HG02840 (cell line): Measurements from ENCODE around the gene RAI1.

ENCODE experiments used
- ATAC-seq: cut with Tn5 transposase; IDR thresholded peaks from one replicate; pipeline ENCODE4 v1.9.1; 2021; ENCODE audit warnings: mild to moderate bottlenecking, moderate library complexity, moderate number of reproducible peaks; ENCODE audit not compliant: unreplicated experiment, low FRiP score

Gene RAI1

DNA sequence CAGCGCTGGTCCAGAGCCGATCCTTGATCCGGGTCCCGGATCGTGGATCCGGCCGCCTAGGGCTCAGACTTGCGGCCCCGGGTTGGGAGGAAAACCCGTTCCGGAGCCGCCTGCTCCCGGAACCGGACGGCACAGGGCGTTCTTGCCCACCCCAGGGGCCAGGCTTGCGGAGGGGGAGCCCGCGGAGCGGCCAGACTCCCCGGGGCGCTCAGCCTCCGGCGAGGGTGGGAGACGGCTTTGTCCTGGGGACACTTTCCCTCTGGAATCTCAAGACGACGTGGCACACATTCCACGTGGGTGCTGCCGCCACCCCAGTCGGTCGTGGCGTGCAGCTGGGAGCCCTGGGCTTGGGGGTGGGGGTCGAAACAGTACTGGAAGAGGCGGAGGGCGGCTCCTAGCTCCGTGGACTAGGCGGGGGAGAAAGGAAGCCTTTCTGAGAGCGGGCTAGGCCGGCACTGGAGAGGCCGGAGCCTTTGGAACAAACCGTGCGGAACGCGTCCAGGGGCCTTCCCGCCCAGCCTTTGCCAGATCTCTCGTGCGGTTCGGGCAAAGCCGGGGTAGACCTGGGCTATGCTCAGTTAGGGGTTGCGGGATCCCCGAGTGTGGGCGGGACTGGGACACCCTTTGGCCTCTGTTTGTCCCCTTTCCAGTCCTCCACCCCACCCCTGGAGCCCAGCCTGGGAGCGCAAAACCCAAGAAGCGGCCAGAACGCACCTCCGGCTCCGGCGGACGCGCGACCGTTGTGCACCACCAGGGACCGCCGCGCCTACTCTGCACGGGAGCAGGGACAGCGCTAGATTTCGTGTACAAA lies 129.0 kb downstream of the RAI1 start:
- ATAC-seq, result no peak

DNA sequence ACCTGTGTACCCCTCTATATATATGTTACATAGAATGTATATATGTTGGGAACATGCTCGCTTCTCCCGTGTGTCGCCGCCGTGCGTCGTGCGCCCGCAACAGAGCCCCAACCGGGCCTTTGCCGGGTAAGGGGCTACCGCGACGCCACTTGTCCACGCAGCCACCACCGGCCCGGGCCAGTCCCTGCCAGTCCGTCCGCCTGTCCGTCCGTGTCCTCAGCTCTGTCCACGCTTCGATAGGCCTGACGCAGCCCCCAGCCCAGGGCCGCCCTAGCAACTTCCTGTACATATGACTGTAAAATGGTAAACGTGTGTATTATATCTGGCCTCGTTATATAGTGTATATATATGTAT lies 129.6 kb downstream of the RAI1 start:
- ATAC-seq, result no peak

DNA sequence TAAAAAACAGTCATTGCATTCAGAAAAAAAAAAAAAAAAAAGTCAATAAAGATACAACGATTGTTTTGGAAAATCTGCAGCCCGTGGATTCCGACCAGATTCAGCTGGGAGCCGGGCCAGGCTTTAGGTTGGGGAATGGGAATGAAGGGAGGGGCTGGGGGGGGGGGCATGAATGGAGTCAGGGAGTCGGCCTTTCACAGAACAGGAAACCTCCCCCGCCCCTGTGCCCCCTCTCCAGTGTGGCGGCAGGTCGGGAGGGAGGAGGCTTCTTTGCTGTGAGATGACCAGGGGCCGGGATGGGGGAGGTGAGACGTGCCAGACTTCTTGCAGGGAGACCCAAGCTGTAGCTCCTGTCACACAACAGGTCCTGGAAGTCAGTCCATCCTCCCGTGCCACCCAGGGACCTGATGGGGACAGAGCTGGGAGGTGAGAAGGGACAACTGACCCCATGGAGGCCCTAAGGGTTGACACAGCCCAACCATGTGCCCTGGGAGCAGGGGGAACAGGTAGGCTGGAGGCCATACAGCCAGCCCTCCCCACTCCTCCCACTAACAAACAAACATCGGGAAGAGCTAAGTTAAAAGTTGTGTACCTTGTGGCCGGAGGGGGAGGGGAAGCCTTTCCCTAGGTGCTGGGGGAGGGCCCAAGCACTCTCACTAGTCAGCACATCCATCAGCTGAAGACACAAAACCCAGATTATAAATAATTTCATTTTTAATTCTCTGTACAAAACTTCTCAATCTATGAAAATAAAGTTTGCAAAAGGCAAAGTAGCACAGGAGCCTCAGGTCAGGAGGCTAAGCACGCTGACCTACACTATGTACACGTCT lies 130.3 kb downstream of the RAI1 start:
- no peak for ATAC-seq

DNA sequence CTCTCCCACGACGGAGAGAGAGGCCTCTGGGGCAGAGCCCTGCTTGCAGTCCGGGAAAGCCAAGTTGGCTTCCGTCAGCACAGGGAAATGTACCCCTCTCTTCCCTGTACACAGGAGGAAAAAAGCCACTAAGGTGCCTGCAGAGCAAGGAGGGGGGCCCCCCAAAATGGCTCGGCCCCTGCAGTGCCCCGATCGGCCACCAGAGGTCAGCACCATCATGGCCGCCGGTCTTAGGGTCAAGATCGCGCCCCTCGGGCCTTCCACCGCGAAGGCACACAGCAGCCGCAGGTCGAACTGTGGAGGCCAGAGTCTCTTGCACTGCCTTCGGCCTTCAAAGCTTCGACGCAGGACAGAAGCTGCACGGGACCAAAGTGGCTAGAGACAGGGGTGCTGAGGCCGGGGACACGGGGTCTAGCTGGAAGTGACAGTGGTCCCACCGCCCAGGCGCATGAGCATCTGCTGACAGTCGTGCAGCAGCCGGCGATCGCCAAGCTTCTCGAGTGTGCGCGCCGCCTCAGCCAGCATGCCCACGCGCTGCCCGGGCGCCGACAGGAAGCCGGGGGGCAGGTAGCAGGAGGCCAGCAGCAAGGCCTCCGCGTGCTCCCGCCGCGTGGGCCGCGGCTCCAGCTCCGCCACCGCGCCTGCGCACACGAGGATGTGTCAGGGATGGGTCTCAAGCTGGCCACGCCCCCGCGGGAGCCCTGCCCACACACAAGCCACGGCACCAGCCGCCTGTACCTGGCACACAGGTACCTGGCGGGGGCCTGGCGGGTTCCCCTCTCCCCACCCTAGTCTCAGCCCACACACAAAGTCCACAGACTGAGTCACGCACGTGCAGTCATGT lies 131.2 kb downstream of the RAI1 start:
- no peak for ATAC-seq

DNA sequence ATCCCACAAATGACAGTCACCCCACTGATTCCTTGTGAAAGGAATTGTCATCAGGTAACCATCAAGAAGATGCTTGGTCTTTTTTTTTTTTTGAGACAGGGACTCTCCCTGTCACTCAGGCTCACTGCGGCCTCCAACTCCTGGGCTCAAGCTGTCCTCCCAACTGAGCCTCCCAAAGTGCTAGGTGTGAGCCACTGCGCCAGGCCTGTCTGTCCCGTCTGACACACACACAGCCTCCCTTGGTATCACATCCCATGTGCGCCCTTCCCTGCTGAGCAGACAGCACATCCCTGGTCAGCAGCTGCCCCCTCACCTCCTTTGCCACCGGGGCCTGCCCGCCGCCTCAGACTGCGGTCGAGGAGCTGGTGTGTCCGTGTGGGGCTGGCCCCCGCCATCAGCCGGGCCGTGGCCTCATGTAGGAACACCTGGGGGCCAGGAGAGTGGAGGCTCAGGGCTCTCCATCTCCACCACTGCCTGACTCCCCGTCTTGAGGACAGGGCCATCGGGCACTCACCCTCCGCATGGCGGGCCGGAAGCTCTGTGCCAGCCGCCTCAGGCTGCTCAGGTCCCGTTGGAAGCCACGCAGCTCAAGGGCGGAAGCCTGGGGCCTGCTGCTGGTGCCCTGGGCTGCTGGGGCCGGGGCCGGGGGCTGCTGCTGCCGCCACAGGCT lies 131.9 kb downstream of the RAI1 start:
- ATAC-seq, result no peak

DNA sequence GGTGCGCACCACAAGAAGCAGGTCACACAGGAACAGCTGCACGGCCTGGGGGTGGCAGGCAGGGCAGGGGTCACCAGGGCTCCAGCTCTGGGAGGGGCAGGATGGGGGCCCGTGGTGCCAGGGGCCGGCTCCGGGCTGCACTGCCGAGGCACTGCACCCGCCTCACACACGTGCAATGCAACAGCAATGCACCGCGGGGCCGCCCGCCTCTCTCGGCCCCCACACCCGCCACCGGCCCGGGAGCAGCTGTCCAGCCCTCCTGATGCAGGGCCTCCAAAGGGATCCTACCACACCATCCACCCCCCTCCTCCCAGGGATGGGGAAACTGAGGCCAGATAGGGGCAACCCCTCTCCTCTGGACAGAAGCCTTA lies 132.5 kb downstream of the RAI1 start:
- ATAC-seq, result no peak

DNA sequence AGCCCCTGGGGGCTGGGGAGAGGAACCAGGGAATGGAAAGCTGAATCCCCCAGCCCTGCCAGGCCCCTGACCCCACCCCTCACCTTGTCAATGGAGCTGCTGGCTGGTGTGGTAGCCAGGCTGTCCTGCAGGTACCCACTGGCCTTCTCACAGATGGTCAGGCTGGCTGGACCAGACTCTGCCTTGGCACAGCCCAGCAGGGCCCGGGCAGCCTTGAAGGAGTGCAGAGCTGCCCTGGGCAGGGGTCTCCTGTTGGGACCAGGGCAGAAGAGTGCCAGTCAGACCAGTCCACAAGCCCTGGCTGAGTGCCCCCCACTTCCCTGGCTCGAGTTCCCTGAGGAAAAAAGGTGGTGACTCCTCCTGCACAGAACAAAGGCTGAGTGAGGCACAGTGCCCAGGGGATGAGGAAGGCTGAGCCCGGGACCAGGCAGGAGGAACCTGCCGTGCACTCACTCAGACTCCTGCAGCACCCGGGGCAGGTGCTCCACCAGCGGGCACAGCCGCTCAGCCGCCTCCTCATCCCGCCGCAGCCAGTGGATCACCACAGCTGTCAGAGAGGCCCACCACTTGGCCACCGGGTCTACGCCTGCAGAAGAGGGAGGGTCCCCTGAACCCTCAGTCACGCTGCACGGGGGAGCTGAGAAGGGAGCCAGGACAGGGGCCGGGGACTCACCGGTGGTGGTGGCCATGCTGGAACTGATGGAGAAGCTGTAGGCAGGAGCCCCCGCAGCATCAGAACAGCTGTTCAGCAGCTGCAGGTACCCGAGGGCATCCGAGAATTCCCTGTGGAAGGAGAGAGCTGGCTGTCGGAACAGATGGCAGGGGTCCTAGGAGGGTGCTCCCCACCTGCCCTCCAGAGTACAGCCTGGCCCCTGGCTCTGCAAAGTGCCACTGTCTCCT lies 133.2 kb downstream of the RAI1 start:
- ATAC-seq, result no peak

DNA sequence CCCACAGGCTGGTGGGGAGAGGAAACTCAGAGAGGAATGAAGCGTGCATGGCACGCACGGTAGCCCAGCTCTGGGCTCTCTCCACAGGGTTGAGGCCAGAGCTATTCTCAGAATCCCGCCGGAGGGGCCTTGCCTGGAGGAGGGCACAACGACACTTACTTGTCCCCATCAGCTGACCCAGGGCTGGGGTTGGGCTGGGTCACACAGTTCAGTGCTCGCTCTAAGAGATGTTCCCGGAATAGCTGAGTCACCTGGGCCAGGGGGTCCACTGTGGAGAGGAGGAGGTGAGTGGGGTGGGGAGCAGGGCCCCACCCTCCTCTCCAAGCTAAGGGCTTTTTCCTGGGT lies 133.8 kb downstream of the RAI1 start:
- ATAC-seq, result no peak

DNA sequence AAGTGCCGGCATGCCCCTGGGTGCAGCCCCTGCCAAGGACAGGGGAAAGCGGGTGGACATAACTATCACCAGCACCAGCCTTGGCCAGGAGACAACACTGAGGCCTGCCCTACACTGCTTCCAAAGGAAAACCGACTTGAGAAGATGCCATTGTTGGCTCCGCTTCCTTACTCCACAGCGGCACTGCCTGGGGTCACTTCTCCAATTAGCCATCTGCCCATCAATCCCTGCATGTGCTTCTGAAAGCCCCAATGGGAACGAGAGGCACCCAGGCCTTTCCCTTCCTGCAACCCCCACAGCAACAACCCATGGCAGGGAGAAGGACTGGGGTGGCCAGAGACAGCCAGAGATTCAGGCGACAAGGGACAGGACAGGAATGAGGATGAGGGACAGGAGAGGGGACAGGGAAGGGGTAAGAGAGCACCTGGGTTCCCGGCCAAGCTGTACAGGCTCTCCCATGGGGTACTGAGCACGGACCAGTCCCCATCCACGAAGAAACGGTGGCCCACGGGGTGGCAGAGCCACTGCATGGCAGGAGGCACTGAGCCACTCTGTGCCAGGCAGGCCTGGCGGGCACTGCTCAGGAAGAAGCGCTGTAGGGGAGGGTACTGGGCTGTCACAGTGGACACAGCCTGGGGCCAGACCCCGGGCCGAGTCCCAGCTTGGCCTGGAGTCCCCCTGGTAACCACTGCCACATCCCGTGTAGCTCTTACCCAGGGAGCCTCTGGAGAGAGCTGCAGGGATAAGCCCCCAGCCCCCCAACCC lies 134.4 kb downstream of the RAI1 start:
- ATAC-seq, result no peak

DNA sequence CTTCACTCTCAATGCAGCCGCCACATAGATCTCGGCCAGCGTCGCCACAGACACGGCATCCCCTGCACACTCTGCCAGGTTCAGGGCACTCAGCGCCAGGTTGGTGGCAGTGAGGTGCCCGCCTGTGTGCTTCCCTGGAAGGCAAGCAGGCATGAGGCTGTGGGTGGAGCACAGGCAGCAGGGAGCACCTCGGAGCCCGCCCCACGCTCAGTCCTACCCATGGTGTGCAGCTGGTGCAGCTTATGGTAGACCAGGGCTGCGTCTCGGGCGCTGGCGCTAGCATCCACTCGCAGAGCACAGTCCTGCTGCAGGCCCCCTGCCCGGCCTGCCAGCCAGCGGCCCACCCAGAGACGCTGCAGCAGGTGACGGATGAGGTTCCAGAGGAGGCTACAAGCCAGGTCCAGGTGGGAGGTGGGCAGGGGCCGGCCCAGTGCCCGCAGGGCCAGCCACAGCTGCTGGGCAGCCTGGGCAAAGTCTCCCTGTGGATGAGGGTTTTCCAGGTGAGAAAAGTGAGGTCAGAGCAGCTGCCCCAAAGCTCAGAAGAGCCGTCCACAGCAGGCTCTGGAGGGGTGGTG lies 135.1 kb downstream of the RAI1 start:
- no peak for ATAC-seq

DNA sequence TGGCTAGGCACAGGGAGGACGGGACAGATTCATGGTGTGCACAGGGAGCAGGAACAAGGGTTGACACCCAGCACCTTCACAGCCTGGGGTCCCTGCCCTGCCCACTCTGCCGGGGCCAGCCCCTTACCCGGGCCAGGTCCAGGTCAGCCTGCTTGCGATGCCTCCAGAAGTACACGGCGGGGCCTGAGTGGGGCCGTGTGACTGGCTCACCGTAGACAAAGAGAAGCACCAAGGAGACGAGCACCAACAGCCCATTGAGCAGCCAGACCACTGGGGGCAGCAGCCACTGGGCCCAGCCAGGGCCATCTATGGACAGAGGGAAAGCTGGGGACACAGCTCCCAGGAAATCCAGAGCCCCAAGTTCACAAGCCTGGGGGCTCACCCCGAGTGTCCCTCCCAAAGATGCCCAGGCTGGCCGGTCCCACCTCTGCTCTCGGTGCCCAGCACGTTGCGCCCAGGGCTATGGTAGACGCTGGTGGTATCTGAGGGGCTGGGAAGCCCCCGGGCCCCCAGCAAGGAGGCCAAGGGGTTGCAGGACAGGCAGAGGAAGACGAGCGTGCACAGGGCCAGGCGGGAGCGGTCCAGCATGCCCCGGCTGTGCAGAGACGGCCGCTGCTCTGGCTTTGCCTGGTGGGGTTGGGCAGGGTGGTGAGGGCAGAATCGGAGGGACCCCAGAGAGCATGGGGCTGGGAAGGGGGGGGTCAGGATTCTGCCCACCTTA lies 135.7 kb downstream of the RAI1 start:
- ATAC-seq, result no peak

DNA sequence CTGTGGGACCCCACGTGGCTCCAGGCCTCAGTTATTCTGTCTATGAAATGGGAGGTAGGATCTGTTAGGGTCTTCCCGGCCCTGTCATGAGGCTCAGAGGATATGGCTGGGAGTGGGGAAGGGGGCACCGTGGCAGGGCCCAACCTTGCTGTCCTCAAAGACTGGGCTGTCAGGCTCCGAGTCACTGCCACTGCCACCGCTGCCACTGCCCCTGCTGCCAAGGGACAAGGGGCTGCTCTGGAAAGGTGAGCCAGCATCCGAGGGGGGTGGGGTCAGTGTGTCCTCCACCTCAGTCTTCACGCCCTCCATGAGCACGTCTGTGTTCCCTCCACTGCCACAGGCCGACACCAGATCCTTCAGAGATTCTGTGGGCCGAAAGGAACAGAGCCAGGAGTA lies 136.3 kb downstream of the RAI1 start:
- ATAC-seq, result no peak

DNA sequence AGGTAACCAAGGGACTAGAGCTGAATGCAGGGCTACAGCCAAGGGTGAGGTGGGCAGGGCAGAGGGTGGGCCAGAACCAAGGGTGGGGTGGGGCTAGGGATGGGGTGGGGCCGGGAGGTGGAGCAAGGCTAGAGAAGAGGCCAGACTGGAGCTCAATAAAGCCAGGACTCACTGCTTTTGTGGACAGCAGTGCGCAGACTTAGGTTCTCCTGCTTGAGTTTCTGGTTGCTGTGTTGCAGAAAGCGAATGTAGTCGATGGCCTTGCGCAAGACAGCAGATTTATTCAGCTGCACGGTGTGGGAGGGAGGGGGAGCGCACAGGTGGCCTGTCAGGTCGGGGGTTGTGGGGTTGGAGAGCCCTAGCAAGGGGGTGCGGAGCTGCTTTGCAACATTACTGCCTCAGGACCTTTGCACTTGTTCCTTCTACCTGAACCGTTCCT lies 136.8 kb downstream of the RAI1 start:
- ATAC-seq, result no peak

DNA sequence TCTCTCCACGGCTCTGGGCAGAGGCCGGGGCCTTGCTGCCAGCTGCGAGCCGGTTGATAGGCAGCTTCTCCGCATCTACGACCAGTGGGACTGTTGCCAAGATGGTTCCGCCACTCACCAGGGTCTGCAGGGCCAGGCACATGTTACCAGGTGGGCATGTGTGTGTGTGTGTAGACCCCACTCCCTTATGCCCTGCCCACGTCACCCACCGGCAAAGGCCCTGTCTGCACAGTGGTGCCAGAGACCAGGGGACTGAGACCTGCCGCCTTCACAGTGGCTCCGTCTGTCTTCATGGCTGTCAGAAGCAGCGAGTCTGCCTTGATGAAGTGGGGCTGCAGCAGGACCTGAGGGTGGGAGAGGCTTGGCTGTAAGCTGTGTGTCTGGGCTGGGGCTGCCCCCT lies 137.9 kb downstream of the RAI1 start:
- ATAC-seq, result no peak

DNA sequence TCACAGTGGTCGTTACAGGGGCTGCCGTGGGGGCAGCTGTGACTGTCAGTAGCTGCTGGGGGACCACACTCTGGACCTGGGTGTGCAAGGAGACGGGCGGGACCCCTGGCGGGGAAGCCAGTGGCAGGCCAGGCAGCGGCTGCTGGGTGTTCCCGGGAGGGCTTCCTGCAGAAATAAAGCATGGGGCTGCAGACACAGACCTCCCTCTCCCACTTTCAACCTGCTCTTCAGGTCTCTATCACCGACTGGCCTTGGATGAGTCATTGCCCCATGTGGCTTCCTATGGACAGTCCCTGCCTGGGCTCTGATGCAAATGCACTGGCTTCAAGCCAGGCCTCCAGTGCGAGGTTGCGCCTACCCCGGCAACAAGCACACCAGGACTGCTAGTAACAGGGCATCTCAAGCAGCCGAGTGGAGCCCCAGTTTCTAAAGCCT lies 138.3 kb downstream of the RAI1 start:
- ATAC-seq, result no peak

DNA sequence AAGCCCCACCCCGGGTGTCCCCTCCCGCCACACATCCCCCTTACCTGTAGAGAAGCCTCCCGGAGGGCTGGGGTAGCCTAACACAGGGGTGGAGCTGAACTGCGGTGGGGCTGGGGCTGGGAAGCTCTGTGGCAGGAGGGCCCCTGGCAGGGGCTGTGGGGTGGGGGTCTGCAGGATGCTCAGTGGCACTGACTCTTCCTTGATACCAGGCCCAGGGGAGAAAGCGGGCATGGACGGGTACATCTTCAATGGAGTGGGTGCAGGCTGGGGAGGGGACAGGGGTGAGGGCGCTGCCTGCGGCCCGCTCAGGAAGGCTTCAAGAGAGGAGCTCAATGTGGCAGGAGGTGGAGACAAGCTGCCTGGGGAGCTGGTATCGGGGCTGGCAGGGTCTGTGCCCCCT lies 138.8 kb downstream of the RAI1 start:
- ATAC-seq, result no peak

DNA sequence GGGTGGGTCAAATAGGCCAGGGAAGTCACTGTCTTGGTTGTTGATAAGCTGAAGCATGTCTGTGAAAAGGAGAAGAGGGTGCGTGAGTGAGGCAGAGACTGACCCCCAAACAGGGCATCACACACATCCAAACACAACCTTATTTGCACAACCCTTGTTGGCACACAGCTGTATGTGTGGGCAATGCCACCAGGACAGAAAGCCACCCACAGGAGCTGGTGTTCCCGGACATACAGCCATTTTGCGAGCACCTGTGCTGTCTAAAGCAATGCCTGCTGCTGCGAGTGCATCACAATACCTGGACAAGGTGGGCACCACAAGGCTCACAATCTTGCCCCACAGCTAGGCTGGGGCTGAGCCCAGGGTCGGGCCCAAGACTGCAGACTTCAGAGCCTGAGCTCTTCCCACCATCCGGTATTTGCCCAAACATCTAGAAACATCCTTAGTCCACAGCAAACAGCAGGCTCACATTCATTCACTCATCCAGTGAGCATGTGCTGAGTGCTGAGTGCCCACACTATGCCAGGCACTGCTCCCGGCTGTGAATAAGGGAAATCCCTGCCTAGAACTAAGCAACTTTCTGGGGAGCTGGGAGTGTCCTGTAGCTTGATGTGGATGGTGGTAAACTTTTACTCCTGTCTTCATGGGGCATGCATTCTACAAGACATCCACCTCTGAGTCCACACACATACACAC lies 139.4 kb downstream of the RAI1 start:
- ATAC-seq, result no peak
